Erythroblast (primary cell): ENCODE data around the gene ARHGEF10L.

Source experiments
- DNase-seq, 2 experiments: peaks; one replicate each; lab custom pipeline; 2025; lab: John Stamatoyannopoulos, UW
- GATA1 ChIP-seq: IDR thresholded peaks from 2 replicates; pipeline ENCODE4 v1.6.1; 2011; ENCODE audit warnings: low read depth, mild to moderate bottlenecking, control low read depth, low read length, moderate library complexity
- POLR2A ChIP-seq: IDR thresholded peaks from 2 replicates; pipeline ENCODE4 v1.6.1; 2011; ENCODE audit warnings: mild to moderate bottlenecking, low read length

The ARHGEF10L gene

DNA sequence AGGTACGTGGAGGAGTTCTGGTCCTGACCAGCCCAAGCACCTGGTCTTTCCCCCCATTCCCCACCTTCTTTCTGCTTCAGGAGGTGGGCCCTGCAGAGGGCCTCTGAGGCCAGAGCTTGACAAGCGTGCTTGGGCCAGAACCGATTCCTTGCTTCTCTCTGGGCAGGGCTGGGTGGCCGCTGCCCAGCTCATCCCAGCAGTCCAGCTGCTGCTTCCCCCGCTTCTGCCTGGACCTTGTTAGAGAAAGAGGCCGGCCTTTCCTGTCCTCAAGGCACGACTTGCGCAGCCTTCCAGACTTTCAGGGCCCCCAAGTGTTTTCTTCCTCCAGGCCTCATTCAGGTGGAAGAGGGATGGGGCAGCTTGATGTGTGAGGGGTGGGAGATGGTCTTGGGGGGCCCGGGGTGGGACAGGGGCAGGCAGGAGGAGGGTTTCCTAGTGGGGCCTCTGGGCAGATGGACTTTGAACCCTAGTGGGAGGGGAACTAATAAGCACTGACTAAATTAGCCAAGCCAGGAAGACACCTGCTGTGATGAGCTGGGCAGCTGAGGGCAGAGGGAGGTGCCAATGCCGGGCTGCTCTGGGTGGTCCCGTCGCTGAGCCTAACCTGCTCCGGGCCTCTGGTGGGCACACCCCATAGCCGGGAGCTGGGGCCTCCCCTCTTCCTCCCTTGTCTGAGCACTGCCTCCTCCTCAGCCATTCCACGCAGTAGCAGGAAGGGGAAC is 36.5 kb downstream of the ARHGEF10L start:
- TF ChIP-seq POLR2A: no peak
- TF ChIP-seq GATA1: no peak
- DNase-seq: no peak

DNA sequence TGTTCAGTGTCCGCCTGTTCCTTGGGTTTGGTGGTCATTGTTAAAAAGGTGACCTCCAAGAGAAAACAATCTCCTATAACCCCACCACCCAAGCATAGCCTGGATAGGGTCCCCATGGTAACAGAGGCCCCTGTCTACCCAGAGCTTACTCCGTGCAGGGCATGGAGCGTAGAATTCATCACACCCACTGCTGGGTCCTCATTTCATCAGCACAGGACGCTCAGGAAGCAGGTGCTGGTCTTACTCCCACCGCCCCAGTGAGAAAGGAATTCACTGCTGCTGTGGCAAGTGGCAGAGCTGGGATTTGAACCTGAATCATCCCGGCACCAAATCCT is 37.0 kb downstream of the ARHGEF10L start:
- DNase-seq: no peak
- TF ChIP-seq POLR2A (no peak), GATA1 (no peak)

DNA sequence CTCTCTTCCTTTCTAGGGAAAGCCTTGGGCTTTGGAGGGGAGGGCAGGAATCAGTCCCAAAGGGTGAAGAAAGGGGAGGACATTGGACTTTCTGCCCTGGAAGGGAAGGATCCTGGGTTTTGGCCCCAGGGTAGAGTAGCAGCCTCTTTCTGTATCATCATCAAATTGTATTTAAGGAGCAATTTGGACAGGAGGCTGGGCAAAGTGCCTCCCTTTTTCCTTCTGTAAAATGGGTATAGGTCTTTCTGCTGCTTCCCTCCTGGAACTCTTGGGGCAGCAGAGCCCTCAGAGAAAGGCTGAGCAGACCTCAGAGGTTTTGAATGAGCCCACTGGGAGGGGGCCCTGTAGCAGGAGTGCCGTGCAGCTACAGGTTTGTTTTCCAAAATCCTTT is 38.4 kb downstream of the ARHGEF10L start:
- no peak for DNase-seq
- TF ChIP-seq GATA1: no peak
- TF ChIP-seq POLR2A: no peak

DNA sequence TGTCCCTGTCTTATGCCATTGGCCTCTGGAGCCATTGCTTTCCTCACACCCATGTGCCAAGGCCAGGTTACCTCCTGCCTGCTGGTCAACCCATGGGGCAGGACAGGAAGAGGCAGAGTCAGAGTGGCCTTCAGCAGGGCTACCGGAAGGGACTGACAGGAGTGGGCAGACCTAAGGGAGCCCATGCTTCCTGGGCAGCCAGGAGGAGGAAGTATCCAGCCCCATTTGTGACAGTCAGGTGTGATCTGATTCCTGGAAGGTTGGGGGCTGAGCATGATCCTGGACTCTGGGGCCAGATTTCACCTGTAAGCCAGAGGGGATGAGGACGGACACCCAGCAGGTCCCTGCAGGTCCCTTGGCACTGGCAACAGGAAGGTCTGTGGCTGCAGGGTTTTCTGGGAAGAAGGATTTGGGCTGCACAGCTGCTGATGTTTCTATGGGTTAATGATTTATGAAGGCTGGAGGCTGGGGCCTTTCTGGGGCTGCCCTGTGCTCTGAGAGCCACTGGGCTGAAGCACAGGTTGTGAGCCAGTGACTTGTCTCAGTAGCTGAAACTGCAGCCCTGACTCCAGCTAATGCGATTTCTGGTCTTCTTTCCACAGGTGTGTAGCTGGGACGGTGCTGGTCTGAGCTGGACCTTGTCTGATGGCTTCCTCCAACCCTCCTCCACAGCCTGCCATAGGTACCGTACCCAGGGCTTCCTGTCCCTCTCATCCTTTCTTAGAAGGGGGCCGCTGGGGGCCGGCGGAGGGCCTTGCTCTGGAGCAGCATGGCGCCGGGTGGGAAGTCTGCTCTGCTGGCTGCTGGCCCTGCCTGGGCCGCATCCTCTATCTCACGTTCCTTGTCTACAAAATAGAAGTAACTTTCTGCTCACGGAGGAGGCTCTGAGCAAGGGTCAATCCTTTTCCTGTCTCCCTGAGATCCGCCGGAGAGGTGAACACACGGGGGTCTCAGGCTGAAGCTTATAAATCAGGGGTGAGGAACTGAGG is 40.7 kb downstream of the ARHGEF10L start:
- no peak for TF ChIP-seq GATA1
- TF ChIP-seq POLR2A: no peak
- no peak for DNase-seq

DNA sequence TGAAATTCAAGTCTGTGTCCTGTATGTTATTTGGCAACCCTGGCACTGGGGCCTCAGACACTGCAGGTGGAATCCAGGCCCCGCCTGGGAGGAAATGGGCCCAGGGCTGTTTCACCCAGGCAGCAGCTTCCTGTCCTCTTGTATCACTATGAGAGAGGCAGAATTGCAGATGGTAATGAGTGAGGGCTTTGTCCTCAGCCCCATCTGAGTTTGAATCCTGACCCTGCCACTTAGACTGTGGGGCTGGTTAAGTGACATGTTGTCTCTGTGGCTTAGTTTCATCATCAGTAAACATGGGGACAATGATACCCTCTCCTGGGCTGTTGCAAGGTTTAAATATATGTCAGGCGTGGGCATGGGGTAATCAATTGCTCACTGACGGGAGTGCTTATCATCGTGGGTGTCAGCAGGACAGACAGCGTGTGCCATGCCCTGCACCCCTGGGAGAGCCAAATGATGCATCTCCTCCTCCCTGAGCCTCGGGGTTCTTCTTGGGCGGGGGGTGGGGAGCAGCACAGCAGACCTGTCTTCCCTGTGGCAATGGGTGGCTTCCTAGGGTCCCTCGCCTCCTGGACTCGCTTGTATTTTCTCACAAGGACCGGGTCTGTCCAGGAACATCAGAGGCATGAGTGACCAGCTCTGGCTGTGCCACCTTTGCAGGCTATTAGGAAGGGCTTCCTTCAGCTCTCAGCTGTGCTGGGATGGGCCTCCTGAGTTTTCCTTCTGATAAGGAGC is 42.1 kb downstream of the ARHGEF10L start:
- TF ChIP-seq GATA1: no peak
- TF ChIP-seq POLR2A: no peak
- no peak for DNase-seq

DNA sequence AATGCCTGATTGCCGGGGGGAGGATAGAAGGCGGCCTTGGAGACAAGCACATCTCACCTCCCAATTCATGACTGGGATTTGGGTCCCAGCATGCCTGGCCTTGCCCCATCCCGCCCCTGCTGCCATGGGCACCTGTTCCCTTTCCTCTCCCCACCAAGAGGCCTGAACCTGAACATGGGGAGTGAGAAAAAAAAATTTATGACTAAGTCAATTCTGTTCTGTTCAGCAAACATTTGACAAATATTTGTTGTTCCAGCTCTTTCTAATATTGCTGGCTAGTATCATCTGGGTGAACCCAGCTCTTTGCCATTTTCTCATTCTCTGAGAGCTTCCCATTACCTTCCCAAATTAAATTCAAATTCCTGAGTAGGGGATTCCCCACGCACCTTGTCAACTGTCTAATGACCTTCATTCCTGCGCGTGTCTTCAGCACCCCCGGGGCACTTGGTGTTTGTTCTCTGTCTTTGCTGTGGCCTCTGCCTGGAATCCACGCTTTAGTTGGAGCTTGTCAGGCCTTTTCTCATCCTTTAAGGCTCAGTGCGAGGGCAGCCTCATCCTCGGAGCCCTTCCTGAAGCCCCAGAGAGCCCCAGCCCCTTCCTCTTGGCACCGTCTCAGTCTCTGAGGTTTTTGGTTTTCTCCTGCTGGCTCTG is 42.8 kb downstream of the ARHGEF10L start:
- no peak for DNase-seq
- no peak for TF ChIP-seq GATA1
- no peak for TF ChIP-seq POLR2A

DNA sequence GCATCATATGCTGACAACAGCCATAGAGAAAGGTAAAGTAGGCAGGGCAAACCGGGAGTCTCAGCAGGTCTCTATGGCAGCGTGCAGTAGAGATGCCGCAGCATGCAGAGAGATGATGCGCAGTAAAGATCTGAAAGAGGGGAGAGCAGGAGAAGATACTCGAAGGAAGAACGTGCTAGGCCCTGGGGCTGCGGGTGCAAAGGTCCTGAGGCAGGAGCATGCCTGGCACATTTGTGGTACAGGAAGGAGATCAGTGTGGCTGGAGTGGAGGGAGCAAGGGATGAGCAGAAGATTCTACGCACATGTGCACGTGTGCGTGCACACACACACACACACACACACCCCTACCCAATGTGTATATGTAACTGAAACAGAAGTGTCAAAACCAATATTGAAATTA is 45.0 kb downstream of the ARHGEF10L start:
- TF ChIP-seq POLR2A (no peak), GATA1 (no peak)
- DNase-seq: no peak

DNA sequence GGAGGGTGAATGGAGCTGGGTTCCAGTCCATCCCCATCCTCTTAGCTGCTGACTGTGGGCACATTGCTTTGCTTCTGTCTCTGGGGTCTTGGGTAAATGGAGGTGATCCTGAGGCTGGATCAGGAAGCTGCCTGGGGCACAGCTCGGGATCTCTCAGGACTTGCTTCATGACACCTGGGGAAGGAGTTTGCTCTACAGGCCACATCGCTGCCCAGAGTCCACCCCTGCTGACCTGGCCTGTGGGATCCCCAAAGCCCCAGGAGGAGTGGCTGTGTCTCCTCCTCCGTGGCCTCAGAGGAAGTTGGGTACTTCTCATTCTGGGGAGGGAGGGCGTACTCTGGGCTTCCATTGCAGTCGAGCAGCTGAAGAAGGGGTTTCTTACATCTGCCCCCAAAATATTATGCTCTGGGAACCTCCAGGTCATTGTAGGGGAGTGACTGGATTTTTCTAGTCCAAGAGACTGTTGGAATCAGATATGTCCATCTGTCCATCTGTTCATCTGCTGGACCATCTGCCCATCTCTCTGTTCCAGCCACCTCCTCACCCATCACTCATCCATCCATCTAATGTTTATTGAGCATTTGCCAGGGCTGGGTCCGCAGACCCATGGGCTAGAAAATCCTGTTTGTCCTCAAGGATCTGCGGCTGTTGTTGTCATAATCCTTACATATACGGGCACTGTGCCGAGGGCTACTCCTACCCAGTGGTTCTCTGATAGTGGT is 45.9 kb downstream of the ARHGEF10L start:
- no peak for DNase-seq

DNA sequence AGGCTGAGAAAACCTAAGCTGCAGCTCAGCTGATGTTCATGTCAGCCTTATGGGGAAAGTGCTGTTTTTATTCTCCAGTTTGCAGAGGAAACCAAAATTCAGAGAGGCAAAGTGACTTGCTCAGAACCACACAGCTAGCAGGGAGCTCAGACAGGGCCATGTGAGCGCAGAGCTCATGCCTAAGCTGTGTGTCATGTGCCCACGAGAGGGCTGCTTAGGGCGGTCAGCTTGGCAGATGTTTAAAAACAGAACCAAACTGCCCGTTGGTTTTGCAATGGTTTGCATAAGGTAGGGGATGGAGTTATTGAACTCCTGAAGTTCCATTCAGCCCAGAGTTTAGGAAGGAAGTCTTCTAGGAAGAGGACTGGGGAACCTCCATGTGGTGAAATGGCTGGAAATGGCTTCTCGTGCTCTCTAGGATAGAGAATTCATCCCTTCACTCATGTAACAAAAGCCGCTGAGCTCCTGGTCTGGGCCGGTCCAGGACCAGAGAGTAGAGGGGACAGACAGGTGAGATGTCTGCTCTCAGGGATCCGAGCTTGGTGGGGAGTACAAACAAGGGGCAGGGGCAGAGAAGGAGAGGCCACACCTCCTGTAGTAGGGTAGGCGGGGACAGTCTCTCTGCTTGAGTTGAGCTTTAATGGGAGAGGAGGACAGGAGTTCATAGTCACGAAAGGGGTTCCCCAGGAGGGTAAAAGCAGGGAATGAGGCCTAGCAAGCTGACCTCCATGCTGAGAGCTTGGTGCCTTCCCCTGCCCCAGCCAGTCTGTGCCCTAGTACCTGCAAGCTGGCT is 46.9 kb downstream of the ARHGEF10L start:
- DNase-seq: no peak
- TF ChIP-seq GATA1: no peak
- TF ChIP-seq POLR2A: no peak

More for the DNA sequence above, 45.9 kb downstream of the ARHGEF10L start:
- TF ChIP-seq GATA1 (no peak), POLR2A (no peak)

DNA sequence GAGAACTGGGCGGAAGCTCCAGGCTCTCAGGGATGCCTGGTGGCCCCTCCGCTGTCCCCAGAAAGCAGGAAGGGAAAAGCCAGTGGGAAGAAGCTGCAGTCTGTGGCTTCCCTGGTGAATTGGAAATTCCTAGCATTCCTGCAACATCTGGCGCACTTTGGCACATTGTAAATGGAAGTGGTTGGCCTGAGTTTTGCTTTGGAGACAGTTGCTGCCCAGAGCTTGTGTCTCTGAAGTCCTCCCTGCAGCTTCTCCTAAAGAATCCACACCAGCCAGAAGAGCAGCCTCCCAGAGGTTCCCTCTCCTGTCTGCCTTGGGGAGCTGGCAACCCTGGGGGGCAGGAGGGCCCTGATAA is 48.2 kb downstream of the ARHGEF10L start:
- no peak for DNase-seq
- no peak for TF ChIP-seq GATA1
- TF ChIP-seq POLR2A: no peak

DNA sequence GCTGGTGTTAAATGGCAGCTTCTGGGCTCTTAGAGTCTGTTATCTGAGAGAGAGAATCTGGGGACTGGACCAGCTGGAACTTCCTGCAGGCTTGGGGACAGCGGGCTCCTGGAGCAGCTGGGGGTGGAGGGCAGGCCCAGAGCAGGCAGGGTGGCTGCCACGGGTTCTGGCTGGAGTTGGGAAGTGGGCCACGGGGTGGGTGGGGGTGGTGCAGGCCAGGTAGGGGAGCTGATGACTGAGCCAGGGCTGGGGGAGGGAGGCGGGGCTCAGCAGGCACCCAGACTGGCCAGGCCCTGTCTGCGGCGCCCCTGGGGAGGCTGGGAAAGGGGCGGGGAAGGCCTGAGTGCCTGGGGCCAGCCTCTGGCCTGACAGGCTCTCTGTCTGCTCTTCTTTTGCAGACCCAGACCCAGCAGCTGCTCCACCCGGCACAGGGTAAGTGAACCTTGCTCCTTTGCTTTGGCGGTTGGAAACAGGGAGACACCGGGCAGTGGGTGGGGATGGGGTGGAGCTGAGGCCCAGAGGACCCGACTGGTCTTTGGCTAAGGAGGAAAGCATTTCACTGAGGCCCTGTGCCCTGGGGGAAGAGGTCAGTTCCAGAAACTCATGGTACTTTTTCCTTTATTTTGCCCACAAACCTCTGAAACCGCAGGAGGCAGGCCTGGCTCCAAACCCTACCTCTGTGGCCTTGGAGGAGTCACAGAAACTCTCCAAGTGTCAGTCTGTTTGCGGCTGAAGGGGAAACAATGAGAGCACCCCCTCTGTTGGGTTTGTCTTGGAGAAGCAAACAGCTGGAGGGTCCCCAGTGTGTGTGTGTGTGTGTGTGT is 48.8 kb downstream of the ARHGEF10L start:
- TF ChIP-seq POLR2A (no peak), GATA1 (no peak)
- no peak for DNase-seq
